ENCODE results near the gene TANGO2. TPM values are rescaled to one million over a fixed set of nuclear protein-coding genes. Genes with fewer than 3 reads are reported as not detected.

Gene TANGO2
- total and polyA plus RNA-seq, 10 of the 15 experiments (the other 5 are each of a cell fraction or from before 2014, with no cell fraction given): 4.0 to 24.8 (median 20.9) TPM

- TF ChIP-seq IKZF1 (conservative IDR thresholded peaks at IDR 0.05) (no peak), BACH1 (IDR thresholded peaks at IDR 0.05; ENCODE audit: borderline replicate concordance) (0 out of 2 replicates have a peak, but pooled peaks have one; percentile 4)
- in situ Hi-C loops (cut with MboI): no loop called here
- peak overlapping the region; percentile 91 for H3K27ac ChIP-seq (ENCODE audit: control insufficient read depth, insufficient read depth)
- H3K9ac ChIP-seq (ENCODE audit: control insufficient read depth, insufficient read depth, low read length): peak overlapping the region; percentile 91
- H2AFZ ChIP-seq (ENCODE audit: control insufficient read depth, low read depth, low read length): peak overlapping the region; percentile 76
- WGBS (ENCODE audit: insufficient coverage, insufficient replicate concordance, low lambda C conversion rate, missing lambda C conversion rate): 4% methylated on average over 20 of the region's 27 CpGs
- no peak for FAIRE-seq
- H3K4me2 ChIP-seq (ENCODE audit: control insufficient read depth, insufficient read depth): peak overlapping the region; percentile 96
- peak overlapping the region; percentile 83 for H3K4me3 ChIP-seq
- H3K79me2 ChIP-seq (ENCODE audit: control insufficient read depth, insufficient read depth, low read length): peaks cover 62% of the 10 kb centered on the region
- DNase-seq (ENCODE audit: low read depth, low spot score): no peak
- ChIA-PET SMC1A (ENCODE audit: uncharacterized antibody, unreplicated experiment) (no interaction called here), CTCF (interaction anchor here (0.9 to 1.5 kb wide), 2 partner anchors 37 to 386 kb away, joined by 3 read pairs; no protein-coding TSS in a partner anchor), POLR2A (interaction anchor here (1.3 kb wide), 2 partner anchors 97 to 174 kb away, joined by 3 to 5 read pairs; no protein-coding TSS in a partner anchor), RAD21 (ENCODE audit: unreplicated experiment) (no interaction called here)
- intact Hi-C loops (cut with micrococcal nuclease; ENCODE audit: unreplicated experiment): loop anchor here (5.0 kb wide), 1 partner anchor 144 kb away; no protein-coding TSS in a partner anchor
- peaks cover 33% of the 10 kb centered on the region for H3K4me1 ChIP-seq (ENCODE audit: control insufficient read depth, insufficient read depth, low read length)
- no peaks in the 10 kb centered on the region for H3K9me3 ChIP-seq (replicated peaks; ENCODE audit: control insufficient read depth, insufficient read depth, low read length)
- peaks cover 32 to 41% of the 10 kb centered on the region in 2 experiments for H3K36me3 ChIP-seq (ENCODE audit: control insufficient read depth in 2 of 2, insufficient read depth in 2 of 2, low read length in 1 of 2)
- 0 out of 2 replicates have a peak, but pooled peaks cover 2% of the 10 kb centered on the region for H4K20me1 ChIP-seq (ENCODE audit: control insufficient read depth, insufficient read depth)
- peak; percentile 4 for ATAC-seq
- TSS peak; percentile 81 for BruUV-seq (replicated peaks)
- H3K27me3 ChIP-seq (replicated peaks in 1 of 2; ENCODE audit: control insufficient read depth in 2 of 2, insufficient read depth in 2 of 2, low read length in 1 of 2): no peaks in the 10 kb centered on the region
Observed at GRCh38 chr22:20116376-20116950, 95.6 kb downstream of the TANGO2 start.

MicroRNA genes within 50 kb of the gene (microRNA counts, 767-probe panel; counts per million panel counts)
- microRNA hsa-miR-1306-3p (784 counts per million, percentile 18 among the panel's probes with 10 or more counts), microRNA hsa-miR-185-5p (2,682 counts per million, percentile 85 among the panel's probes with 10 or more counts)

Small RNAs within 50 kb of the gene (microRNA-seq; reads per million reads assigned to microRNA genes)
- gene MIR185 (1,407 reads per million, percentile 90 among the genes with 10 or more reads in this experiment), gene MIR6816 (not detected)

Small RNAs within 50 kb of the gene (small RNA-seq; reads per million reads assigned to genes)
- gene MIR185: 17.2 reads per million, percentile 97 among the genes with 10 or more reads in this experiment
- gene MIR6816: 0.51 reads per million, percentile 9 among the genes with 10 or more reads in this experiment
- not detected for gene RF00017

Other genes starting within 250 kb of the TANGO2 start
Only the 7 nearest of the 11 such genes appear.
- gene COMT, start 79.3 kb upstream of the TANGO2 start, total RNA-seq (2014; rRNA removed): 107 and 112 TPM in 2 replicates
- 26.8 and 33.7 TPM in 2 replicates for gene COMT, start 79.3 kb upstream of the TANGO2 start, total RNA-seq (2014; rRNA removed; fragmentation: Illumina TruSeq; extraction: Trizol)
- gene COMT, start 79.3 kb upstream of the TANGO2 start, total RNA-seq (2021): 99.7 and 114 TPM in 2 replicates
- gene COMT, start 79.3 kb upstream of the TANGO2 start, polyA plus RNA-seq (2011; rRNA removed): 12.4 and 30.7 TPM in 2 replicates
- 4.8 and 26.1 TPM in 2 replicates for gene COMT, start 79.3 kb upstream of the TANGO2 start, polyA plus RNA-seq (2014; fragmentation: Illumina TruSeq; extraction: Trizol)
- 10 to 100 TPM in 1 of 2 experiments, 1 to 10 TPM in 1; 4.5 to 16.1 TPM for gene COMT, start 79.3 kb upstream of the TANGO2 start, polyA plus RNA-seq (2014; fragmentation: Nextera tagmentation; extraction: Ambion mirVana)
- 98.5 and 117 TPM in 2 replicates for gene COMT, start 79.3 kb upstream of the TANGO2 start, polyA plus RNA-seq (2014; rRNA removed)
- gene COMT, start 79.3 kb upstream of the TANGO2 start, polyA plus RNA-seq (2016; fragmentation: Nextera tagmentation; extraction: Ambion mirVana): 100 to 1,000 TPM; 142 to 152 TPM
- gene TXNRD2, start 79.3 kb upstream of the TANGO2 start, total RNA-seq (2014; rRNA removed): 13.9 and 16.5 TPM in 2 replicates
- 10.0 and 11.2 TPM in 2 replicates for gene TXNRD2, start 79.3 kb upstream of the TANGO2 start, total RNA-seq (2014; rRNA removed; fragmentation: Illumina TruSeq; extraction: Trizol)
- gene TXNRD2, start 79.3 kb upstream of the TANGO2 start, total RNA-seq (2021): 17.7 and 19.4 TPM in 2 replicates
- 8.6 and 12.4 TPM in 2 replicates for gene TXNRD2, start 79.3 kb upstream of the TANGO2 start, polyA plus RNA-seq (2011; rRNA removed)
- 7.7 and 8.7 TPM in 2 replicates for gene TXNRD2, start 79.3 kb upstream of the TANGO2 start, polyA plus RNA-seq (2014; fragmentation: Illumina TruSeq; extraction: Trizol)
- 1 to 10 TPM; 1.6 to 1.9 TPM for gene TXNRD2, start 79.3 kb upstream of the TANGO2 start, polyA plus RNA-seq (2014; fragmentation: Nextera tagmentation; extraction: Ambion mirVana)
- gene TXNRD2, start 79.3 kb upstream of the TANGO2 start, polyA plus RNA-seq (2014; rRNA removed): 14.1 and 15.4 TPM in 2 replicates
- 10 to 100 TPM; 24.3 to 26.0 TPM for gene TXNRD2, start 79.3 kb upstream of the TANGO2 start, polyA plus RNA-seq (2016; fragmentation: Nextera tagmentation; extraction: Ambion mirVana)
- 0.44 and 1.0 TPM in 2 replicates for gene ARVCF, start 4.3 kb upstream of the TANGO2 start, total RNA-seq (2014; rRNA removed)
- gene ARVCF, start 4.3 kb upstream of the TANGO2 start, total RNA-seq (2014; rRNA removed; fragmentation: Illumina TruSeq; extraction: Trizol): 0.13 and 0.32 TPM in 2 replicates
- 1.8 and 1.9 TPM in 2 replicates for gene ARVCF, start 4.3 kb upstream of the TANGO2 start, total RNA-seq (2021)
- 0.17 and 0.26 TPM in 2 replicates for gene ARVCF, start 4.3 kb upstream of the TANGO2 start, polyA plus RNA-seq (2011; rRNA removed)
- 0.13 and 0.21 TPM in 2 replicates for gene ARVCF, start 4.3 kb upstream of the TANGO2 start, polyA plus RNA-seq (2014; fragmentation: Illumina TruSeq; extraction: Trizol)
- not detected for gene ARVCF, start 4.3 kb upstream of the TANGO2 start, polyA plus RNA-seq (2014; fragmentation: Nextera tagmentation; extraction: Ambion mirVana)
- gene ARVCF, start 4.3 kb upstream of the TANGO2 start, polyA plus RNA-seq (2014; rRNA removed): 1.00 and 2.6 TPM in 2 replicates
- gene ARVCF, start 4.3 kb upstream of the TANGO2 start, polyA plus RNA-seq (2016; fragmentation: Nextera tagmentation; extraction: Ambion mirVana): 1 to 10 TPM; 1.0 to 1.3 TPM
- 24.1 and 28.5 TPM in 2 replicates for gene DGCR8, start 59.1 kb downstream of the TANGO2 start, total RNA-seq (2014; rRNA removed)
- 15.4 and 17.3 TPM in 2 replicates for gene DGCR8, start 59.1 kb downstream of the TANGO2 start, total RNA-seq (2014; rRNA removed; fragmentation: Illumina TruSeq; extraction: Trizol)
- gene DGCR8, start 59.1 kb downstream of the TANGO2 start, total RNA-seq (2021): 33.0 and 35.1 TPM in 2 replicates
- gene DGCR8, start 59.1 kb downstream of the TANGO2 start, polyA plus RNA-seq (2011; rRNA removed): 15.0 and 17.1 TPM in 2 replicates
- 14.1 and 17.9 TPM in 2 replicates for gene DGCR8, start 59.1 kb downstream of the TANGO2 start, polyA plus RNA-seq (2014; fragmentation: Illumina TruSeq; extraction: Trizol)
- gene DGCR8, start 59.1 kb downstream of the TANGO2 start, polyA plus RNA-seq (2014; fragmentation: Nextera tagmentation; extraction: Ambion mirVana): 1 to 10 TPM; 1.2 to 2.5 TPM
- 27.8 and 29.7 TPM in 2 replicates for gene DGCR8, start 59.1 kb downstream of the TANGO2 start, polyA plus RNA-seq (2014; rRNA removed)
- gene DGCR8, start 59.1 kb downstream of the TANGO2 start, polyA plus RNA-seq (2016; fragmentation: Nextera tagmentation; extraction: Ambion mirVana): 10 to 100 TPM; 12.9 to 16.9 TPM
- gene RANBP1, start 95.0 kb downstream of the TANGO2 start, total RNA-seq (2014; rRNA removed): 415 and 441 TPM in 2 replicates
- gene RANBP1, start 95.0 kb downstream of the TANGO2 start, total RNA-seq (2014; rRNA removed; fragmentation: Illumina TruSeq; extraction: Trizol): 365 and 396 TPM in 2 replicates
- gene RANBP1, start 95.0 kb downstream of the TANGO2 start, total RNA-seq (2021): 378 and 379 TPM in 2 replicates
- gene RANBP1, start 95.0 kb downstream of the TANGO2 start, polyA plus RNA-seq (2011; rRNA removed): 207 and 270 TPM in 2 replicates
- 301 and 393 TPM in 2 replicates for gene RANBP1, start 95.0 kb downstream of the TANGO2 start, polyA plus RNA-seq (2014; fragmentation: Illumina TruSeq; extraction: Trizol)
- 100 to 1,000 TPM in 1 of 2 experiments, 10 to 100 TPM in 1; 55.3 to 137 TPM for gene RANBP1, start 95.0 kb downstream of the TANGO2 start, polyA plus RNA-seq (2014; fragmentation: Nextera tagmentation; extraction: Ambion mirVana)
- gene RANBP1, start 95.0 kb downstream of the TANGO2 start, polyA plus RNA-seq (2014; rRNA removed): 512 and 514 TPM in 2 replicates
- gene RANBP1, start 95.0 kb downstream of the TANGO2 start, polyA plus RNA-seq (2016; fragmentation: Nextera tagmentation; extraction: Ambion mirVana): 100 to 1,000 TPM; 800 to 808 TPM
- gene TRMT2A, start 96.1 kb downstream of the TANGO2 start, total RNA-seq (2014; rRNA removed): 81.0 and 88.7 TPM in 2 replicates
- 38.3 and 44.1 TPM in 2 replicates for gene TRMT2A, start 96.1 kb downstream of the TANGO2 start, total RNA-seq (2014; rRNA removed; fragmentation: Illumina TruSeq; extraction: Trizol)
- 81.2 and 94.6 TPM in 2 replicates for gene TRMT2A, start 96.1 kb downstream of the TANGO2 start, total RNA-seq (2021)
- 12.5 and 22.9 TPM in 2 replicates for gene TRMT2A, start 96.1 kb downstream of the TANGO2 start, polyA plus RNA-seq (2011; rRNA removed)
- gene TRMT2A, start 96.1 kb downstream of the TANGO2 start, polyA plus RNA-seq (2014; fragmentation: Illumina TruSeq; extraction: Trizol): 10.6 and 30.7 TPM in 2 replicates
- 1 to 10 TPM in 1 of 2 experiments, under 1 TPM in 1; 0.29 to 4.8 TPM for gene TRMT2A, start 96.1 kb downstream of the TANGO2 start, polyA plus RNA-seq (2014; fragmentation: Nextera tagmentation; extraction: Ambion mirVana)
- 97.0 and 114 TPM in 2 replicates for gene TRMT2A, start 96.1 kb downstream of the TANGO2 start, polyA plus RNA-seq (2014; rRNA removed)
- gene TRMT2A, start 96.1 kb downstream of the TANGO2 start, polyA plus RNA-seq (2016; fragmentation: Nextera tagmentation; extraction: Ambion mirVana): 10 to 100 TPM; 71.7 to 87.3 TPM
- gene ZDHHC8, start 110.7 kb downstream of the TANGO2 start, total RNA-seq (2014; rRNA removed): 8.8 and 11.7 TPM in 2 replicates
- 3.9 and 4.7 TPM in 2 replicates for gene ZDHHC8, start 110.7 kb downstream of the TANGO2 start, total RNA-seq (2014; rRNA removed; fragmentation: Illumina TruSeq; extraction: Trizol)
- gene ZDHHC8, start 110.7 kb downstream of the TANGO2 start, total RNA-seq (2021): 42.1 and 46.3 TPM in 2 replicates
- gene ZDHHC8, start 110.7 kb downstream of the TANGO2 start, polyA plus RNA-seq (2011; rRNA removed): 4.2 and 6.7 TPM in 2 replicates
- 4.5 and 9.4 TPM in 2 replicates for gene ZDHHC8, start 110.7 kb downstream of the TANGO2 start, polyA plus RNA-seq (2014; fragmentation: Illumina TruSeq; extraction: Trizol)
- under 1 TPM; 0.03 to 0.13 TPM for gene ZDHHC8, start 110.7 kb downstream of the TANGO2 start, polyA plus RNA-seq (2014; fragmentation: Nextera tagmentation; extraction: Ambion mirVana)
- gene ZDHHC8, start 110.7 kb downstream of the TANGO2 start, polyA plus RNA-seq (2014; rRNA removed): 42.4 and 48.7 TPM in 2 replicates
- 1 to 10 TPM; 2.2 to 2.6 TPM for gene ZDHHC8, start 110.7 kb downstream of the TANGO2 start, polyA plus RNA-seq (2016; fragmentation: Nextera tagmentation; extraction: Ambion mirVana)